ENCODE measurements around the gene ZNF865. TPM values are rescaled to one million over a fixed set of nuclear protein-coding genes. Genes with fewer than 3 reads are reported as not detected.
A peak's percentile ranks its signal among the peaks of the same experiment; 100 is the strongest.

Gene ZNF865
- total RNA-seq, 1 experiment from 2014 or later: 13.2 TPM

DNA sequence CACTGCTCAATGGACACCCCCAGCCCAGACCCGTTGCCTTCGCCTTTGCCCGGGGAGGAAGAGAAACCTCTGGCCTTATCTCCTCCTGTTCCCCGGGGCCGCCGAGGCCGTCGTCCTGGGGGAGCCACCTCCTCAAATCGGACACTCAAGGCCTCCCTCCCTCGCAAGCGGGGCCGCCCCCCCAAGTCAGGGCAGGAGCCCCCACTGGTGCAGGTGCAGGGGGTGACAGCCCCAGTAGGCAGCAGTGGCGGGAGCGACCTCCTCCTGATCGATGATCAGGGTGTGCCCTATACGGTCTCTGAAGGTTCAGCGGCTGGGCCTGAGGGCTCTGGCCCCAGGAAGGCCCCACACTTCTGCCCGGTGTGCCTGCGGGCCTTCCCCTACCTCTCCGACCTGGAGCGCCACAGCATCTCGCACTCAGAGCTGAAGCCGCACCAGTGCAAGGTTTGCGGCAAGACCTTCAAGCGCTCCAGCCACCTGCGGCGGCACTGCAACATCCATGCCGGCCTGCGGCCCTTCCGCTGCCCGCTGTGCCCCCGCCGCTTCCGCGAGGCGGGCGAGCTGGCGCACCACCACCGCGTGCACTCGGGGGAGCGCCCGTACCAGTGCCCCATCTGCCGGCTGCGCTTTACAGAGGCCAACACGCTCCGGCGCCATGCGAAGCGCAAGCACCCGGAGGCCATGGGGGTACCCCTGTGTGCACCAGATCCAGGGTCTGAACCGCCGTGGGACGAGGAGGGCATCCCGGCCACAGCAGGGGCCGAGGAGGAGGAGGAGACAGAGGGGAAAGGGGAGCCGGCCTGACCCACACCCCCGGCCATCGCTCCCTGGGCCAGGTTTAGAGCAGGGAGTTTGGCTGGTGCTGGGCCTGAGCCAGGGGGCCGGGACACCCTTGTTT is 3.1 kb upstream of the ZNF865 start:
- Mint-ChIP-seq H3K9me3 (ENCODE audit: unreplicated experiment) (peaks cover 9% of the 10 kb centered on the region), H3K4me3 (ENCODE audit: unreplicated experiment) (no peak overlapping the region), H3K36me3 (ENCODE audit: insufficient read depth, unreplicated experiment) (peaks cover 56% of the 10 kb centered on the region), H3K4me1 (ENCODE audit: low read depth, unreplicated experiment) (peaks cover 26% of the 10 kb centered on the region), H3K27ac (ENCODE audit: unreplicated experiment) (no peak overlapping the region), H3K27me3 (ENCODE audit: insufficient read depth, unreplicated experiment) (no peaks in the 10 kb centered on the region)
- no TSS peak for BruUV-seq (replicated peaks)
- H3K4me3 ChIP-seq (ENCODE audit: low read depth, low read length): no peak overlapping the region
- no peak for DNase-seq
- ChIA-PET POLR2A (no interaction called here), CTCF (no interaction called here)
- no peaks in the 10 kb centered on the region for H3K27me3 ChIP-seq (replicated peaks; ENCODE audit: control insufficient read depth, insufficient read depth, low read length)
- no peaks in the 10 kb centered on the region for H3K9me3 ChIP-seq
- H3K36me3 ChIP-seq (ENCODE audit: control insufficient read depth, insufficient read depth, low read length): no peaks in the 10 kb centered on the region; the same call in none of the 2 replicates
- intact Hi-C loops (cut with micrococcal nuclease; ENCODE audit: unreplicated experiment): no loop called here
- TF ChIP-seq, protein P1, sequence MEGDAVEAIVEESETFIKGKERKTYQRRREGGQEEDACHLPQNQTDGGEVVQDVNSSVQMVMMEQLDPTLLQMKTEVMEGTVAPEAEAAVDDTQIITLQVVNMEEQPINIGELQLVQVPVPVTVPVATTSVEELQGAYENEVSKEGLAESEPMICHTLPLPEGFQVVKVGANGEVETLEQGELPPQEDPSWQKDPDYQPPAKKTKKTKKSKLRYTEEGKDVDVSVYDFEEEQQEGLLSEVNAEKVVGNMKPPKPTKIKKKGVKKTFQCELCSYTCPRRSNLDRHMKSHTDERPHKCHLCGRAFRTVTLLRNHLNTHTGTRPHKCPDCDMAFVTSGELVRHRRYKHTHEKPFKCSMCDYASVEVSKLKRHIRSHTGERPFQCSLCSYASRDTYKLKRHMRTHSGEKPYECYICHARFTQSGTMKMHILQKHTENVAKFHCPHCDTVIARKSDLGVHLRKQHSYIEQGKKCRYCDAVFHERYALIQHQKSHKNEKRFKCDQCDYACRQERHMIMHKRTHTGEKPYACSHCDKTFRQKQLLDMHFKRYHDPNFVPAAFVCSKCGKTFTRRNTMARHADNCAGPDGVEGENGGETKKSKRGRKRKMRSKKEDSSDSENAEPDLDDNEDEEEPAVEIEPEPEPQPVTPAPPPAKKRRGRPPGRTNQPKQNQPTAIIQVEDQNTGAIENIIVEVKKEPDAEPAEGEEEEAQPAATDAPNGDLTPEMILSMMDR (IDR thresholded peaks at IDR 0.05; ENCODE audit: insufficient read depth in 1 of 2, low read depth in 1 of 2, low read length in 1 of 2, severe bottlenecking in 1 of 2, unreplicated experiment in 1 of 2): no peak
- peaks cover 12% of the 10 kb centered on the region for H3K4me1 ChIP-seq

DNA sequence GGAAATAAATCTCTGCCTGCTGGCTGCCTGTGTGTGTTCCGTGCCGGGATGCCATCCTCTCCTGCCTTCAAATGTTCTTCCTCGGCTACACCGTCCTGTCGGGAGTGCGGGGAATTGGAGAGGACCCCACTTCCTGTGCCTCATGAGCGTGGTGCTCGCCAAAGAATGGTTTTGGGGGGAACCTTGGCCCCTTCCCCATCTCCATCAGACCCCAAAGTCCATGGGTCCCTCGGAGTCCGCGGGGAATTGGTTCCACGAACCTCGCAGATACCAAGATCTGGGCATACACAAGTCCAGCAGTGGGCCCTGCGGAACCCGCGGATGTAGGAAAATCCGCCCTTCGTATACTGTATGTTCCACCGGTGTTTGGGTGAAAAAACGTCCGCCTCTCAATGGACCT is 2.3 kb upstream of the ZNF865 start:
- no peaks in the 10 kb centered on the region for H3K9me3 ChIP-seq
- H3K27me3 Mint-ChIP-seq (ENCODE audit: insufficient read depth, unreplicated experiment): no peaks in the 10 kb centered on the region
- peaks cover 55% of the 10 kb centered on the region for H3K36me3 Mint-ChIP-seq (ENCODE audit: insufficient read depth, unreplicated experiment)
- intact Hi-C loops (cut with micrococcal nuclease; ENCODE audit: unreplicated experiment): no loop called here
- DNase-seq: no peak
- TF ChIP-seq, protein P1 (IDR thresholded peaks at IDR 0.05; ENCODE audit: insufficient read depth in 1 of 2, low read depth in 1 of 2, low read length in 1 of 2, severe bottlenecking in 1 of 2, unreplicated experiment in 1 of 2): no peak
- peak overlapping the region; percentile 79 for H3K27ac Mint-ChIP-seq (ENCODE audit: unreplicated experiment)
- peaks cover 12% of the 10 kb centered on the region for H3K4me1 ChIP-seq
- no peaks in the 10 kb centered on the region for H3K36me3 ChIP-seq (ENCODE audit: control insufficient read depth, insufficient read depth, low read length)
- no peak overlapping the region for H3K4me3 ChIP-seq (ENCODE audit: low read depth, low read length)
- peaks cover 22% of the 10 kb centered on the region for H3K4me1 Mint-ChIP-seq (ENCODE audit: low read depth, unreplicated experiment)
- no TSS peak for BruUV-seq (replicated peaks)
- ChIA-PET CTCF (no interaction called here), POLR2A (no interaction called here)
- peak overlapping the region; percentile 86 for H3K4me3 Mint-ChIP-seq (ENCODE audit: unreplicated experiment)
- peaks cover 9% of the 10 kb centered on the region for H3K9me3 Mint-ChIP-seq (ENCODE audit: unreplicated experiment)
- H3K27me3 ChIP-seq (replicated peaks; ENCODE audit: control insufficient read depth, insufficient read depth, low read length): no peaks in the 10 kb centered on the region

DNA sequence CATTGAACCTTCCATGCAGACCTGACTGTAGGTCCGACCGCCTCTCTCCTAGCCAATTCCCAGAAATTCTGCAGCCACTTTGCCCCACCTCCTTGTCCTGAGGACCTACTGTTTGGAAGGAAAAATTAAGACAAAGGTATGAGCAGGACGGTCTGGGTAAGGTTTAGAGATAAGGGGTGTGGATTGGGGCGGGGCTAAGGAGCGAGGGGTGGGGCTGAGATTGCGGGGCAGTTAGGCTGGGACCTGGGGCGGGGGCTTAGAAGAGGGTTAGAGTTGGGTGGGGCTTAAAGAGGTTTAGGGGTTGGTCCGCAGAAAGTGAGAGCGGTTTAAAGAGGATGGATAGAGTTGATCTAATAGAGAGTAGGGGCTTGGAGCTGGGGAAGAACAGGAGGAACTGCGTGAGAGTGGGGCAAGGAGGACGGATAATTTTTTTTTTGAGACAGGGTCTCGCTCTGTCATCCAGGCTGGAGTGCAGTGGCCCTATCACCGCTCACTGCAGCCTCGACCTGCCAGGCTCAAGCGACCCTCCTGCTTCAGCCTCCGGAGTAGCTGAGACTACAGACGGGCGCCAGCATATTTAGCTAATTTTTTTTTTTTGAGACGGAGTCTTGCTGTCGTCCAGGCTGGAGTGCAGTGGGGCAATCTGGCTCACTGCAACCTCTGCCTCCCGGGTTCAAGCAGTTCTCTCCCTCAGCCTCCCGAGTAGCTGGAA is 1.7 kb upstream of the ZNF865 start:
- intact Hi-C loops (cut with micrococcal nuclease; ENCODE audit: unreplicated experiment): no loop called here

More for the DNA sequence above, 1.7 kb upstream of the ZNF865 start:
- peaks cover 3% of the 10 kb centered on the region for H3K9me3 Mint-ChIP-seq (ENCODE audit: unreplicated experiment)
- ChIA-PET POLR2A (interaction anchor here (0.6 to 2.8 kb wide), 8 partner anchors 15 to 114 kb away, joined by 3 to 17 read pairs (median 6); partner anchors contain the start of gene ZNF784), CTCF (interaction anchor here (1.0 to 3.0 kb wide), 4 partner anchors 22 to 100 kb away, joined by 3 to 16 read pairs (median 8); partner anchors contain the start of gene SBK3)
- H3K4me3 Mint-ChIP-seq (ENCODE audit: unreplicated experiment): peak overlapping the region; percentile 86
- peaks cover 50% of the 10 kb centered on the region for H3K36me3 Mint-ChIP-seq (ENCODE audit: insufficient read depth, unreplicated experiment)
- H3K4me1 ChIP-seq: peaks cover 7% of the 10 kb centered on the region
- no peaks in the 10 kb centered on the region for H3K36me3 ChIP-seq (ENCODE audit: control insufficient read depth, insufficient read depth, low read length)
- H3K27me3 Mint-ChIP-seq (ENCODE audit: insufficient read depth, unreplicated experiment): no peaks in the 10 kb centered on the region
- peak overlapping the region; percentile 87 for H3K4me3 ChIP-seq (ENCODE audit: low read depth, low read length)
- peaks cover 15% of the 10 kb centered on the region for H3K4me1 Mint-ChIP-seq (ENCODE audit: low read depth, unreplicated experiment)
- H3K27me3 ChIP-seq (replicated peaks; ENCODE audit: control insufficient read depth, insufficient read depth, low read length): no peaks in the 10 kb centered on the region
- no peaks in the 10 kb centered on the region for H3K9me3 ChIP-seq
- DNase-seq: no peak
- peak overlapping the region; percentile 79 for H3K27ac Mint-ChIP-seq (ENCODE audit: unreplicated experiment)
- no TSS peak for BruUV-seq (replicated peaks)
- TF ChIP-seq, protein P1 (IDR thresholded peaks at IDR 0.05; ENCODE audit: insufficient read depth in 1 of 2, low read depth in 1 of 2, low read length in 1 of 2, severe bottlenecking in 1 of 2, unreplicated experiment in 1 of 2): no peak
